Caco-2 (cell line): ENCODE data around the gene NPTX1. TPM values are rescaled to one million over a fixed set of nuclear protein-coding genes. Genes with fewer than 3 reads are reported as not detected.
A peak's percentile ranks its signal among the peaks of the same experiment; 100 is the strongest.

Source experiments
- BruUV-seq: library from RNA; stranded (reverse); fragments of 400-500 nt; replicated peaks from 2 replicates; lab custom pipeline; 2021; lab: Mats Ljungman, UMichigan
- CTCF ChIA-PET: fragments of 300-600 bp; sonication (Branson Sonifier 250); formaldehyde crosslinking; loops from one replicate; lab custom pipeline; 2022; ENCODE audit warnings: antibody characterized with exemption; lab: Charles Lee
- POLR2A ChIA-PET: fragments of 300-600 bp; sonication (Branson Sonifier 250); formaldehyde crosslinking; loops from one replicate; lab custom pipeline; 2022; ENCODE audit warnings: antibody characterized with exemption; lab: Charles Lee
- DNase-seq, 2 experiments: peaks; one replicate each; pipeline versions ENCODE4 v3.0.0 to v3.0.0-alpha.2; 2020 to 2022
- H3K27me3 ChIP-seq: replicated peaks from 2 replicates; pipeline ENCODE4 v1.6.0; 2011; ENCODE audit warnings: low read length; ENCODE audit not compliant: control insufficient read depth, insufficient read depth
- H3K36me3 ChIP-seq: 2 replicates; pipeline ENCODE4 v1.5.1; 2011; ENCODE audit warnings: low read length; ENCODE audit not compliant: control insufficient read depth, insufficient read depth
- H3K4me1 ChIP-seq: fragments of 250-450 bp; sonication (Bioruptor Pico); 2 replicates; pipeline ENCODE4 v1.5.1; 2020; ENCODE audit warnings: mild to moderate bottlenecking
- H3K4me3 ChIP-seq: 2 replicates; pipeline ENCODE4 v1.5.1; 2011; ENCODE audit warnings: low read depth, mild to moderate bottlenecking, control low read depth, low read length
- H3K9me3 ChIP-seq: fragments of 250-450 bp; sonication (Bioruptor Pico); 2 replicates; pipeline ENCODE4 v1.5.1; 2020; ENCODE audit warnings: mild to moderate bottlenecking, moderate library complexity
- H3K27ac Mint-ChIP-seq: one replicate; pipeline ENCODE4 v1.8.0; 2022; ENCODE audit warnings: mixed read lengths; ENCODE audit not compliant: unreplicated experiment
- H3K27me3 Mint-ChIP-seq: one replicate; pipeline ENCODE4 v1.8.0; 2022; ENCODE audit warnings: mixed read lengths; ENCODE audit not compliant: insufficient read depth, unreplicated experiment
- H3K36me3 Mint-ChIP-seq: one replicate; pipeline ENCODE4 v1.8.0; 2022; ENCODE audit warnings: mild to moderate bottlenecking, mixed read lengths; ENCODE audit not compliant: insufficient read depth, unreplicated experiment
- H3K4me1 Mint-ChIP-seq: one replicate; pipeline ENCODE4 v1.8.0; 2022; ENCODE audit warnings: low read depth, mixed read lengths; ENCODE audit not compliant: unreplicated experiment
- H3K4me3 Mint-ChIP-seq: one replicate; pipeline ENCODE4 v1.8.0; 2022; ENCODE audit warnings: mild to moderate bottlenecking, moderate library complexity, mixed read lengths; ENCODE audit not compliant: unreplicated experiment
- H3K9me3 Mint-ChIP-seq: one replicate; pipeline ENCODE4 v1.8.0; 2022; ENCODE audit warnings: mixed read lengths; ENCODE audit not compliant: unreplicated experiment
- intact Hi-C: fragments of 100-400 bp; cut with micrococcal nuclease; formaldehyde crosslinking; loops from one replicate; pipeline ENCODE4 v1.10.0; 2022; ENCODE audit not compliant: unreplicated experiment
- total RNA-seq: library from RNA; stranded (reverse); gene quantifications from 2 replicates; pipeline ENCODE4 v1.2.3, GENCODE V29; 2022
- TF ChIP-seq, protein P1 (sequence below), 2 experiments: fragments of 200-600 bp in 1 of 2; IDR thresholded peaks; 1 replicate in 1 of 2; 2 replicates in 1 of 2; pipeline versions ENCODE4 v1.5.1 to v1.8.0; 2011 to 2022; ENCODE audit warnings: antibody characterized with exemption in 1 of 2, control low read depth in 1 of 2, inconsistent platforms in 1 of 2, low read depth in 1 of 2, low read length in 1 of 2, mild to moderate bottlenecking in 1 of 2, moderate library complexity in 1 of 2; ENCODE audit not compliant: insufficient read depth in 1 of 2, severe bottlenecking in 1 of 2, unreplicated experiment in 1 of 2

Gene NPTX1
- total RNA-seq, 1 experiment from 2014 or later = 0.57 TPM

DNA sequence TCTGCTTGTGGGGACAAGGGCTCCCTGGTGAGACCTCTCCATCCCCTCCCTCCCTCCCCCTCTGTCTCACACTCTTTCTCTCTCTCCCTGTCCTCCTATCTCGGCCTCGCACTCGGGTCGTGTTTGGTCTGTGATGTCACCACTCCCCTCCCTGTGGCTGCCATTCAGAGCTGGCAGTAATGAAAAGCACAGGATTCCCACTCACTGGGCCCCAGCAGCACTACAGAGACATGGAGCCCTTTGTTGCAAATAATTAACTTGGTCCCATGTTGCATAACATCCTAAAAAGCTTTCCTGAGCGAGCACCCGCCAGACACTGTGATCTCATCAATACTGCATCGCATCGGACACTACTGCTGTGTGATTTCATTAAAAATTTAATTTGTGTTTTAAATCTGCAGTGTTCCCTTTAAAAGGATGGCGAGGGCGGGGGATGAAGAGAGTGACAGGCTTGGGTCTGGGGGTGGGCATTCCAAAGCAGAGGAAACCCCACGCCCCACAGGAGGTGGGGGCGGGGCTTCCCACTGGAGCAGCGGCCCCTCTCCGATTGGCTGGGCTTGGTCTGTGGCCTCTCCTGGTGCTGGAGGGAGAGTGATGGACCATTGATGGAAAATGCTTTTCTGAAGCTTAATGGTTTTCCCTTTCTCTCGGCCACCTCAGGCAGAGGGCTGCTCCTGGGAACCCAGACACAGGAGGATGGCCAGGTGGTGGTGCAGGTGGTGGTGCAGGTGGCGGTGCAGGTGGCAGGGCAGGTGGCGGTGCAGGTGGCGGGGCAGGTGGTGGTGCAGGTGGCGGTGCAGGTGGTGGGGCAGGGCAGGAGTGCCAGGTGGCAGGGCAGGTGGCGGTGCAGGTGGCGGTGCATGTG, 15.3 kb upstream of the NPTX1 start:
- no TSS peak for BruUV-seq
- Histone ChIP-seq H3K4me1 (peaks cover 15% of the 10 kb centered on the region), H3K9me3 (no peaks in the 10 kb centered on the region), H3K4me3 (peak overlapping the region; percentile 13; the same call in 1 of the 2 replicates), H3K27me3 (no peaks in the 10 kb centered on the region), H3K36me3 (no peaks in the 10 kb centered on the region)
- TF ChIP-seq, protein P1, sequence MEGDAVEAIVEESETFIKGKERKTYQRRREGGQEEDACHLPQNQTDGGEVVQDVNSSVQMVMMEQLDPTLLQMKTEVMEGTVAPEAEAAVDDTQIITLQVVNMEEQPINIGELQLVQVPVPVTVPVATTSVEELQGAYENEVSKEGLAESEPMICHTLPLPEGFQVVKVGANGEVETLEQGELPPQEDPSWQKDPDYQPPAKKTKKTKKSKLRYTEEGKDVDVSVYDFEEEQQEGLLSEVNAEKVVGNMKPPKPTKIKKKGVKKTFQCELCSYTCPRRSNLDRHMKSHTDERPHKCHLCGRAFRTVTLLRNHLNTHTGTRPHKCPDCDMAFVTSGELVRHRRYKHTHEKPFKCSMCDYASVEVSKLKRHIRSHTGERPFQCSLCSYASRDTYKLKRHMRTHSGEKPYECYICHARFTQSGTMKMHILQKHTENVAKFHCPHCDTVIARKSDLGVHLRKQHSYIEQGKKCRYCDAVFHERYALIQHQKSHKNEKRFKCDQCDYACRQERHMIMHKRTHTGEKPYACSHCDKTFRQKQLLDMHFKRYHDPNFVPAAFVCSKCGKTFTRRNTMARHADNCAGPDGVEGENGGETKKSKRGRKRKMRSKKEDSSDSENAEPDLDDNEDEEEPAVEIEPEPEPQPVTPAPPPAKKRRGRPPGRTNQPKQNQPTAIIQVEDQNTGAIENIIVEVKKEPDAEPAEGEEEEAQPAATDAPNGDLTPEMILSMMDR (IDR thresholded peaks at IDR 0.05; ENCODE audit: insufficient read depth in 1 of 2, low read depth in 1 of 2, low read length in 1 of 2, severe bottlenecking in 1 of 2, unreplicated experiment in 1 of 2) = no peak
- peak overlapping the region; percentile 59 for H3K4me3 Mint-ChIP-seq
- intact Hi-C loops = no loop called here
- peaks cover 6% of the 10 kb centered on the region for H3K36me3 Mint-ChIP-seq
- H3K27me3 Mint-ChIP-seq = no peaks in the 10 kb centered on the region
- H3K27ac Mint-ChIP-seq = no peak overlapping the region
- peaks cover 7% of the 10 kb centered on the region for H3K4me1 Mint-ChIP-seq
- ChIA-PET CTCF (interaction anchor here (0.9 kb wide), 1 partner anchor 38 kb away, joined by 7 read pairs; no protein-coding TSS in a partner anchor), POLR2A (interaction anchor here (0.5 to 1.5 kb wide), 4 partner anchors 37 to 390 kb away, joined by 3 to 8 read pairs (median 3); partner anchors contain the start of gene GAA)
- DNase-seq = peak; percentile 78 to 80
- no peaks in the 10 kb centered on the region for H3K9me3 Mint-ChIP-seq

DNA sequence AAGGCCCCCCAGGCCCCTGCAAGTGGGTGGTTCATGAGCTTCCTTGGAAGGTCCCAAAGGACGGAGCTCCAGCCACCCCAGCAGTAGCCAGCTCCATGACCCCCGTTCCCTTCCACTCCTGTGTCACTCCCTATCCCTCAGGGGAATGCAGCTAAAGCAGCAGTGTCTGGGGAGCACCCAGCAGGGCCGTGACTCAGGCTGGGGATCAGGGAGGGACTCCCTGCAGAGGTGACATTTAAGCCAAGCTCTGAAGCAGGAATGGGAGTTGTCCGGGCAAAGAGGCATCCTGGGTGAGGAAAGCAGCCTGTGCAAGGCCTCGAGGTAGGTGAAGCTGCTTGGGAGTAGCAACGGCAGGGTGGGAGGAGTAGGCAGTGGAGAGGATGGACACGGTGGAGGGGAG, 11.1 kb upstream of the NPTX1 start:
- Mint-ChIP-seq H3K27ac (no peak overlapping the region), H3K4me1 (peaks cover 7% of the 10 kb centered on the region), H3K27me3 (peaks cover 3% of the 10 kb centered on the region), H3K36me3 (peaks cover 6% of the 10 kb centered on the region), H3K9me3 (no peaks in the 10 kb centered on the region), H3K4me3 (no peak overlapping the region)
- POLR2A ChIA-PET = no interaction called here
- intact Hi-C loops = no loop called here
- H3K27me3 ChIP-seq = no peaks in the 10 kb centered on the region
- no TSS peak for BruUV-seq
- no peak for DNase-seq
- H3K9me3 ChIP-seq = no peaks in the 10 kb centered on the region
- no peak overlapping the region for H3K4me3 ChIP-seq
- H3K36me3 ChIP-seq = no peaks in the 10 kb centered on the region
- TF ChIP-seq, protein P1 (IDR thresholded peaks at IDR 0.05; ENCODE audit: insufficient read depth in 1 of 2, low read depth in 1 of 2, low read length in 1 of 2, severe bottlenecking in 1 of 2, unreplicated experiment in 1 of 2) = no peak
- H3K4me1 ChIP-seq = peaks cover 15% of the 10 kb centered on the region
- CTCF ChIA-PET = no interaction called here

DNA sequence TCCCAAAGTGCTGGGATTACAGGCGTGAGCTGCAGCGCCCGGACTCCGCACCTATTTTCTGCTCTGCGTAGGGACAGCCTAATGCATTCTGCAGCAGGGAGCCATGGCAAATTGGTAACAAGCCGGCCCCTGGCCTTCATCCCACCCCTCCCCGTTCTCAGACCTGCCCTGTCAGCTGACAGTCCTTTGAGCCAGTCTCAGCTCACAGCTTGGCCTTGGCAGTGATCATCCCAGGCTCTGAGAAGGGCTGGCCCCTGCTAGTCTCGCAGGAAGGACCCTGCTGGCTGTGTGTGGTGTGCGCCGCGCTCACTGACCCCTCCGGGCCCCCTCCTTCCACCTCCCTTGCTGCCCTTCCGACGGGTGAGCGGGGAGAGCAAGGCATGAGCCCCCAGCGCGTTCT, 10.3 kb upstream of the NPTX1 start:
- intact Hi-C loops = no loop called here
- TF ChIP-seq, protein P1 (IDR thresholded peaks at IDR 0.05; ENCODE audit: insufficient read depth in 1 of 2, low read depth in 1 of 2, low read length in 1 of 2, severe bottlenecking in 1 of 2, unreplicated experiment in 1 of 2) = no peak
- peaks cover 6% of the 10 kb centered on the region for H3K4me1 Mint-ChIP-seq
- no peaks in the 10 kb centered on the region for H3K27me3 ChIP-seq
- H3K36me3 Mint-ChIP-seq = peaks cover 5% of the 10 kb centered on the region
- H3K4me3 ChIP-seq = no peak overlapping the region
- no TSS peak for BruUV-seq
- ChIA-PET CTCF (no interaction called here), POLR2A (no interaction called here)
- no peaks in the 10 kb centered on the region for H3K9me3 Mint-ChIP-seq
- H3K4me1 ChIP-seq = peaks cover 12% of the 10 kb centered on the region
- peaks cover 5% of the 10 kb centered on the region for H3K27me3 Mint-ChIP-seq
- H3K4me3 Mint-ChIP-seq = no peak overlapping the region
- H3K9me3 ChIP-seq = no peaks in the 10 kb centered on the region
- H3K36me3 ChIP-seq = no peaks in the 10 kb centered on the region
- no peak for DNase-seq
- no peak overlapping the region for H3K27ac Mint-ChIP-seq
